ENCODE measurements around the gene RAP1GAP2. TPM values are rescaled to one million over a fixed set of nuclear protein-coding genes. Genes with fewer than 3 reads are reported as not detected.

The RAP1GAP2 gene
- total RNA-seq, 2 experiments from 2014 or later = not detected

GRCh38 chr17:2955931-2956582 is 159.8 kb downstream of the RAP1GAP2 start:
- no peaks in the 10 kb centered on the region for H3K36me3 Mint-ChIP-seq
- DNase-seq = no peak
- no peaks in the 10 kb centered on the region for H3K9me3 Mint-ChIP-seq
- H3K4me3 Mint-ChIP-seq = no peak overlapping the region
- H3K4me1 Mint-ChIP-seq = peaks cover 7% of the 10 kb centered on the region
- H3K27me3 Mint-ChIP-seq = peaks cover 5% of the 10 kb centered on the region
- H3K27ac Mint-ChIP-seq = no peak overlapping the region

GRCh38 chr17:2957631-2958286 is 161.5 kb downstream of the RAP1GAP2 start:
- Mint-ChIP-seq H3K36me3 (no peaks in the 10 kb centered on the region), H3K9me3 (no peaks in the 10 kb centered on the region), H3K27ac (no peak overlapping the region), H3K4me3 (no peak overlapping the region), H3K27me3 (peaks cover 5% of the 10 kb centered on the region), H3K4me1 (peaks cover 7% of the 10 kb centered on the region)
- DNase-seq = no peak

- Mint-ChIP-seq H3K9me3 (no peaks in the 10 kb centered on the region), H3K27ac (no peak overlapping the region), H3K27me3 (peaks cover 5% of the 10 kb centered on the region)
Measured at GRCh38 chr17:2958706-2959222, 162.5 kb downstream of the RAP1GAP2 start.

GRCh38 chr17:2959371-2960130 is 163.3 kb downstream of the RAP1GAP2 start:
- DNase-seq = no peak
- H3K27ac Mint-ChIP-seq = no peak overlapping the region
- no peaks in the 10 kb centered on the region for H3K9me3 Mint-ChIP-seq
- H3K4me3 Mint-ChIP-seq = no peak overlapping the region
- H3K4me1 Mint-ChIP-seq = peaks cover 7% of the 10 kb centered on the region
- peaks cover 5% of the 10 kb centered on the region for H3K27me3 Mint-ChIP-seq
- H3K36me3 Mint-ChIP-seq = no peaks in the 10 kb centered on the region

More at GRCh38 chr17:2958706-2959222, 162.5 kb downstream of the RAP1GAP2 start:
- no peak for DNase-seq
- no peaks in the 10 kb centered on the region for H3K36me3 Mint-ChIP-seq
- no peak overlapping the region for H3K4me3 Mint-ChIP-seq
- peaks cover 7% of the 10 kb centered on the region for H3K4me1 Mint-ChIP-seq

- H3K4me3 Mint-ChIP-seq = no peak overlapping the region
- H3K9me3 Mint-ChIP-seq = no peaks in the 10 kb centered on the region
- no peak for DNase-seq
- no peaks in the 10 kb centered on the region for H3K27me3 Mint-ChIP-seq
- H3K36me3 Mint-ChIP-seq = peaks cover 2% of the 10 kb centered on the region
- no peaks in the 10 kb centered on the region for H3K4me1 Mint-ChIP-seq
- H3K27ac Mint-ChIP-seq = no peak overlapping the region
Measured at GRCh38 chr17:2961446-2961845, 165.2 kb downstream of the RAP1GAP2 start.

GRCh38 chr17:2962236-2962635 is 166.0 kb downstream of the RAP1GAP2 start:
- DNase-seq = no peak
- Mint-ChIP-seq H3K36me3 (peaks cover 2% of the 10 kb centered on the region), H3K4me1 (no peaks in the 10 kb centered on the region), H3K27ac (no peak overlapping the region), H3K9me3 (no peaks in the 10 kb centered on the region), H3K27me3 (no peaks in the 10 kb centered on the region), H3K4me3 (no peak overlapping the region)

- Mint-ChIP-seq H3K36me3 (peaks cover 2% of the 10 kb centered on the region), H3K4me3 (no peak overlapping the region), H3K27ac (no peak overlapping the region), H3K9me3 (no peaks in the 10 kb centered on the region), H3K27me3 (no peaks in the 10 kb centered on the region), H3K4me1 (no peaks in the 10 kb centered on the region)
- DNase-seq = no peak
Measured at GRCh38 chr17:2962729-2963128, 166.5 kb downstream of the RAP1GAP2 start.

- no peaks in the 10 kb centered on the region for H3K27me3 Mint-ChIP-seq
- DNase-seq = no peak
- no peaks in the 10 kb centered on the region for H3K4me1 Mint-ChIP-seq
- H3K9me3 Mint-ChIP-seq = no peaks in the 10 kb centered on the region
- H3K36me3 Mint-ChIP-seq = peaks cover 2% of the 10 kb centered on the region
- H3K27ac Mint-ChIP-seq = no peak overlapping the region
- no peak overlapping the region for H3K4me3 Mint-ChIP-seq
Measured at GRCh38 chr17:2963332-2964027, 167.2 kb downstream of the RAP1GAP2 start.

- Mint-ChIP-seq H3K9me3 (no peaks in the 10 kb centered on the region), H3K4me1 (no peaks in the 10 kb centered on the region), H3K4me3 (no peak overlapping the region), H3K27me3 (no peaks in the 10 kb centered on the region), H3K36me3 (peaks cover 2% of the 10 kb centered on the region), H3K27ac (no peak overlapping the region)
- DNase-seq = no peak
Measured at GRCh38 chr17:2964028-2964356, 167.8 kb downstream of the RAP1GAP2 start.

GRCh38 chr17:2964370-2964769 is 168.1 kb downstream of the RAP1GAP2 start:
- DNase-seq = no peak
- peaks cover 2% of the 10 kb centered on the region for H3K36me3 Mint-ChIP-seq
- H3K4me3 Mint-ChIP-seq = no peak overlapping the region
- H3K27me3 Mint-ChIP-seq = no peaks in the 10 kb centered on the region
- no peak overlapping the region for H3K27ac Mint-ChIP-seq
- no peaks in the 10 kb centered on the region for H3K4me1 Mint-ChIP-seq
- H3K9me3 Mint-ChIP-seq = no peaks in the 10 kb centered on the region

GRCh38 chr17:2964831-2965230 is 168.6 kb downstream of the RAP1GAP2 start:
- H3K4me1 Mint-ChIP-seq = no peaks in the 10 kb centered on the region

GRCh38 chr17:2965621-2966595 is 169.7 kb downstream of the RAP1GAP2 start:
- Mint-ChIP-seq H3K4me3 (no peak overlapping the region), H3K27me3 (no peaks in the 10 kb centered on the region), H3K4me1 (no peaks in the 10 kb centered on the region), H3K36me3 (peaks cover 2% of the 10 kb centered on the region), H3K27ac (no peak overlapping the region), H3K9me3 (no peaks in the 10 kb centered on the region)
- no peak for DNase-seq

More at GRCh38 chr17:2964831-2965230, 168.6 kb downstream of the RAP1GAP2 start:
- Mint-ChIP-seq H3K27me3 (no peaks in the 10 kb centered on the region), H3K27ac (no peak overlapping the region), H3K36me3 (peaks cover 2% of the 10 kb centered on the region), H3K4me3 (no peak overlapping the region), H3K9me3 (no peaks in the 10 kb centered on the region)
- DNase-seq = no peak

- Mint-ChIP-seq H3K9me3 (no peaks in the 10 kb centered on the region), H3K27me3 (no peaks in the 10 kb centered on the region), H3K27ac (no peak overlapping the region), H3K4me3 (no peak overlapping the region), H3K4me1 (no peaks in the 10 kb centered on the region), H3K36me3 (peaks cover 2% of the 10 kb centered on the region)
- no peak for DNase-seq
Measured at GRCh38 chr17:2967515-2967914, 171.3 kb downstream of the RAP1GAP2 start.

GRCh38 chr17:2971851-2972250 is 175.6 kb downstream of the RAP1GAP2 start:
- H3K27me3 Mint-ChIP-seq = no peaks in the 10 kb centered on the region
- H3K27ac Mint-ChIP-seq = no peak overlapping the region
- DNase-seq = no peak
- no peaks in the 10 kb centered on the region for H3K4me1 Mint-ChIP-seq
- H3K4me3 Mint-ChIP-seq = no peak overlapping the region
- H3K9me3 Mint-ChIP-seq = no peaks in the 10 kb centered on the region
- H3K36me3 Mint-ChIP-seq = no peaks in the 10 kb centered on the region

Measured in activated naive CD8-positive, alpha-beta T cell treated with anti-CD3 and anti-CD28 coated beads for 36 hours (primary cell).